ENCODE measurements around the gene LDLRAP1.
"Not testable (repeated sequence)": the region's sequence is repeated elsewhere in the genome, so short reads cannot be mapped to it uniquely, and the experiment has no call there.

The LDLRAP1 gene

DNA sequence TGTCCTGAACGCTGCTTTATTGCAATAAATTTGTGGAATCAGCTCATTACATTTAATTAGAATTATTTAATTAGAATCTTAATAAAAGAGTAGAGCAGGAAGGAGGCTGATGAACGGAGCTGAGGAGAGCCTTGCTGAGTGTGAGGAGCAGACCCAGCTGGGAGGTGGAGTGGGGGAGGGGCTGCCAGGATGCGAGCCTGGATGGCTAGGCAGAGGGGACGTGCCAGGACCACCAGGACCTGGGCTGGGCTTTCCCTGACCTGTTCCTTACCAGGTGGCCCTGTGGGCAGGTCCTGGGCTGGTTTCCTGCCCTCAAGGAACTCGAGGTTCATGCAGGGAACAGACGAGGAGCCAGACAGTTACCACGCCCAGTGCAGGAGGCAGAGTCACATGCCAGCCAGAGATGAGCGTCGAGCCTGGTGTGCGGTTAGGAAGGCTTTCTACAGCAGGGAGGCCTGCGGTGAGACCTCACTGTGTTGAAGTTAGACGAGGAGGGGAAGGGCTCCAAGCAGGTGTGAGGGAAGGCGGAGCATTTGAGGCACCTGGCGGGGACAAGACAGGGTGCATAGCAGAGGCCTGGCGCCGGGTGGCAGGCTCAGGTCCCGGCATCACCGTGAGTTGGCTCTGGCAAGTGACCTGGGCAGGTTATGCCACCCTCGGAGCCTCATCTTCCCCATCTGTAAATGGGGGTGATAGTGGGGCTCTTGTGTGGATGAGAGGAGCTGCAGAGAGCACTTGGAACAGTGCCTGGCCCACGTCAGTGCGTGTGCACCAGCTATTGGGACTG is 33.9 kb downstream of the LDLRAP1 start:
- DNase-seq (ENCODE audit: low spot score), result no peak

DNA sequence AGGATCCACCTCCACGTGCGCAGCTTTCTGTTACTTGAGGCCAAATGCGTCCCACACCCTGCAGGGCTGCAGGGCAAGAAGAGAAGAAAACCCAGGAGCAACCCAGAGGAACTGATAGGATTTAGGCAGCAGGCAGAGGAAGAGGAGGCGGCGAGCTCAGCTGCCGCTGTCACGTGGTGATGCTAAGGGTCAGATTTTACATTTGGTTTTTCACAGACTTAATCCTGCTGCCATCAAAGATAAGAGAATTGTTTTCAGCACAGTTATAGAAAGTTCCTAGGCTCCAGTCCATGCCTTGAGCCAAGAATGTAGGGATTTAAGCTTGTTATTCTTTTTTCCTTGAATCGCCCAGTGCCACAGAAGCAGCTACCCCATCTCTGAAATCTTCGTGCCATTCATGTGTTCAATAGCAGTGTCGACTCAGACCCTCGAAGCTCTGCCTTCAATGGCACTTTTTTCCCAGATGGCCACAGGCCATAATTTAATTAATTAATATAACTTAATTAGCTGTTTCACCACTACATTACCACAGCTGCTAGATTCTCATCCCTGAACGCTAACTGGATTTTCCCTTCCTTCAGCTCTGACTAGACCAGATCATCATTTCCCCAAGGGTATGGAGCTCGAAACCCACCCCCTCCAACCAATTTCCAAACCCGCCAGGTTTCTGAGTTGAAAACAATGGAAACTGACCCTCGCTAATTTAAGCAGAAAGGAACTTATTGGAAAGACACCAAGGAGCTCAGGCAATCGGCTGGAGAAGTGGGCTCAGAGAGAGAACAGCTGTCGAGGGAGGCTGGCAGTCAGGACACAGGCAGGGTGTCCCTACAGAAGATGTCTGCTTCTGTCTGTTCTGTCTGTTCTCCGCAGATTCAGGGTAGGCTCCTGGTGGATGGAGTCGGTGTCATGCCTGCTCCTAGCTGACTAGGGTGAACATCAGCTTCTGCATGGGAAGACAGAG is 36.2 kb downstream of the LDLRAP1 start:
- DNase-seq (ENCODE audit: low spot score), result no peak

DNA sequence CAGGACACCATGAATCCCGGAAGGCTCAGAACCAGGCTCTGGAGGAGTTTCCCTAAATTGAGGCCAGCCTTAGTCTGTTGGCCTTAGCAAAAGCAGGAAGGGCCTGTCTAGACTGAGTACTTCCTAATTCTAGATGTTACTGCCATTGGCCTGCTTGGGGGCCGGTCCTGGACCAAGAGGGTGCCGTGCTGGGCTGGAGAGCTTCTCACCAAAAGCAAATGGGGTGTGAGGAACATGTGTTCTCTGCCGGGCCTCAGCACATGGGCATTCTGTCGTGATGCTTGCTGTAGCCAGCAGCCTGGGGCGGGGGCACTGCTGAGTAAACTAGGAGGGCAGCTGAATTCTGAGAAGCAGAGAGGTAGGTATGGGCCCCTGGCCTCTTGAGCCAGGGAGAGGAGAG is 37.5 kb downstream of the LDLRAP1 start:
- DNase-seq (ENCODE audit: low spot score), result no peak

DNA sequence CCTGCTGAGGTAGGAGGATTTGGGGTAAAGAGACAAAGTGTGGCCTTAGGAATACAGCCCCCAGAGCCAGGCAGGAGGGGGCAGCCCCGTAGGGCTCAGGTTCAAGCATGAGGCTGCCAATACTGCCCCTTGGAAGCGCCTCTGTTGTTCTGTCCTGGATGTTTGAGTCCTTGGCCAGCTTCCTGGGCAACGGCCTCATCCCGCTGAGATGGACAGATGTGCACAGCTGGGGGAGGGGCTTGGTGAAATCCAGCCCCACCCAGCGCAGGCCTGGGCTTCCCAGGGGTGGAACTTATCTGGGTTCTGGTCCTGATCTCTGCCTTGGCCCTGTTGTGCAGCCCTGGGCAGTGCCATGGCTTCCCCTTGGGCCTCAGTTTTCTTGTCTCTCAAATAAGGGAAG is 38.4 kb downstream of the LDLRAP1 start:
- no peak for DNase-seq (ENCODE audit: low spot score)

DNA sequence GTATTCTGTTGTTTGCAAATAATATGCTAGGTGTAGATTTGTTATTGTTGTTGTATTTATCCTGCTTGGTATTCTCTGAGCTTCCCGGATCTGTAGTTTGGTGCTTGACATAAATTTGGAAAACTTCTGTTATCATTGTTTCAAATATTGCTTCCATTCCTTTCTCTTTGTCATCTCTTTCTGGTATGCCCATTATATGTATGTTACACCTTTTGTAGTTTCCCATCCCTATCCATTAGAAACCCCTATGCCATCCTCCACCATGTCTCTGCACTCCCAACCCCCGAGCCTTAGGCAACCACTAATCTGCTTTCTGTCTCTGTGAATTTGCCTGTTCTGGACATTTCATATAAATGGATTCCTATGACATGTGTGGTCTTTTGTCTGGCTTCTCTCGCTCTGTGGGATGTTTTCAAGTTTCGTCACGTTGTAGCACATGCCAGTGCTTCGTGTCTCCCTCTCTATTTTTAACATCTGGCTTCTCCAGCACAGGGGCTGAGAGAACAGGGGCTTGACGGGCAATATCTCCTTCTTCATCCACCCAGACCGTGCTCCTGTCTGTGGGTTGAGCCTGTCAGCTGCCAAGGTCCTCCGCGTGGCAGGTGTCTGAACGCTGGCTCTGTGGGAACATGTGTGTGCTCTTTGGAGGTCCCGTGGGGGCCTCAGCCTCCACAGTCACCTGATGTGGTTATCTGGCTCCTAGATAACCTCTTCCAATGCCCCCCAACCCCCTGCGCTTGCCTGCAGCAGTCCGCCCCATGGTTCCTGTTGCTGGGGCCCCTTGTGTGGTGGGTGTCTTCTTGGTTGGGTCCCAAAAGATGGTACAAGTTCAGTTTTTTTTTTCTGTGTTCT is 40.3 kb downstream of the LDLRAP1 start:
- no peak for DNase-seq (ENCODE audit: low spot score)

DNA sequence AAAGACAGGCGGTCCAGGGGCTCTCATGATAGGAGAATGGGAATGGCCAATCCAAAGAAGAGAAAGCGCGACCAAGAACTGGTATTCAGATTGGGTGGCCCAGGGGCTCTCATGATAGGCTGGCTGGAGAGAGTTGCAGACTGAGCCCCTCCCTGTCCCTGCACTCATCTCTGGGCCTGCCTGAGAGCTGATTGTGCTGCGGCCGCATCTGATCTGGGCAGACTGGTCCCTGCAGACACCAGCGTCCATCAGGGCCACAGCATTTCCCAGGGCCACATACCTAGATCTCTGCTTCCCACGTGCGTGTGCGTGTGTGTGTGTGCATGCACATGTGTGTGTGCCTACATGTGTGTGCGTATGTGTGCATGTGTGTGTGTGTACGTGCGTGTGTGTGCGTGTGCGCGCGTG is 42.8 kb downstream of the LDLRAP1 start:
- DNase-seq (ENCODE audit: low spot score), result no peak

DNA sequence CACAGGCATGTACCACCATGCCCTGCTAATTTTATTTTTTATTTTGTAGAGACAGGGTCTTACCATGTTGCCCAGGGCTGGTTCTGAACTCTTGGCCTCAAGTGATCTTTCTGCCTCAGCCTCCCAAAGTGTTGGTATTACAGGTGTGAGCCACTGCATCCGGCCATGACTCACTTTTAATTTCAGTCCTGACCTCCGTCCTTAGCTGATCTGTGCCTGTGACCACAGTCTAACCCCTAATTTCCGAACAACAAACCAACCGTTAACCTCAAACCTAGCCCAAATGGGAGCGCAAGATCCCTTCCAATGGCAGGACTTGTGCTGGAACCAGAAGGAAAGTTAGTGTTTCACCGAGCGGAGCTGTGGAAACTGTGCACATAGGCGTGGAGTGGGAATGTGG is 43.9 kb downstream of the LDLRAP1 start:
- no peak for DNase-seq (ENCODE audit: low spot score)

DNA sequence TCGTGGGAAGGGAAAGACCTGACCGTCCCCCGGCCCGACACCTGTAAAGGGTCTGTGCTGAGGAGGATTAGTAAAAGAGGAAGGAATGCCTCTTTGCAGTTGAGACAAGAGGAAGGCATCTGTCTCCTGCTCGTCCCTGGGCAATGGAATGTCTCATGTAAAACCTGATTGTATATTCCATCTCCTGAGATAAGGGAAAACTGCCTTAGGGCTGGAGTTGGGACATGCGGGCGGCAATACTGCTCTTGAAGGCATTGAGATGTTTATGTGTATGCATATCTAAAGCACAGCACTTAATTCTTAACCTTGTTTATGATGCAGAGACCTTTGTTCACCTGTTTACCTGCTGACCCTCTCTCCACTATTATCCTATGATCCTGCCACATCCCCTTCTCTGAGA is 44.8 kb downstream of the LDLRAP1 start:
- not testable (repeated sequence) for DNase-seq (ENCODE audit: low spot score)

DNA sequence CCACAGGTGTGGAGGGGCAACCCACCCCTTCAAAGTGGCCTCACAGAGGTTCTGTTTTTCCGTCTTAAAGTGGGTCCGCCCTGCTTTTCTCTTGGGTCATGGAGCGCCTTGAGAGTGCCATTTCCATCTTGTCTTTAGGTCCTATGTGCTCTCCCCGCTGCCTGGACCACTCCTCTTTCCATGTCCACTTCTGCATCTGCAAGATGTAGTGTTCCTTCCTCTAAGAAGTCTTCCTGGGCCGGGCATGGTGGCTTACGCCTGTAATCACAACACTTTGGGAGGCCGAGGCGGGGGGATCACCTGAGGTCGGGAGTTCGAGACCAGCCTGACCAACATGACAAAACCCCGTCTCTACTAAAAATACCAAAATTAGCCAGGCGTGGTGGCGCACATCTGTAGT is 45.4 kb downstream of the LDLRAP1 start:
- DNase-seq (ENCODE audit: low spot score), result not testable (repeated sequence)

DNA sequence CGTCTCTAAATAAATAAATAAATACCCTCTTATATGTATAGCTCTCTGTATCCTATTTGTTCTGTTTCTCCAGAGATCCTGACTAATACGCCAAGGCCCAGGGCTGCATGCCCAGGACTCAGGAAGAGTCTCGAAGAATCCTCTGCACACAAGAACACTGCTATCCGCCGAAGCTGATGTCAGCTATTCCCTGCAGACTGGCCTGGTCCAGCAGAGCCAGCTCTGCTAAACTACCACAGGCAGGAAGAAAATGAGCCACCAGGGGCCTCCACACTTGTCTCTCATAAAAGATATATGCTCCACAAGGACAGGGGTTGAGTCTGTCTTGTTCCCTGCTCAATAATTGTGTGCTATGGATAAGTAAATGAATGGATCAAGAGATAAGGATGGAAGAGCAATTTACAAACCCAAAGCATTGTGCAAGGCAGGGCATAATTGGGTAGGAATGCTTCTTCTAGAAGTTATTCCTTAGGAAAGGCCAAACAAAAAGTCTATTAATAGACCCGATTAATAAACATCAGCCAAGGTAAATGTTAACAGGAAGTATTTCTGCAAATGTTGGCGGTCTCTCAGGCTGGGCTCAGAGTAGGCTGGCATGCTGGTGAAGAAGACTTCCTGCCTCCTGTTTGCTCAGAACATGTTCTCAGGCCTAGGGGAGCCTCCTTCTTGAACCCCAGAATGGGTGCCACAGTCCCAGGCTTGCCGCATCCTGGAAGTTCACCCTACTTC is 46.9 kb downstream of the LDLRAP1 start:
- DNase-seq (ENCODE audit: low spot score), result no peak

DNA sequence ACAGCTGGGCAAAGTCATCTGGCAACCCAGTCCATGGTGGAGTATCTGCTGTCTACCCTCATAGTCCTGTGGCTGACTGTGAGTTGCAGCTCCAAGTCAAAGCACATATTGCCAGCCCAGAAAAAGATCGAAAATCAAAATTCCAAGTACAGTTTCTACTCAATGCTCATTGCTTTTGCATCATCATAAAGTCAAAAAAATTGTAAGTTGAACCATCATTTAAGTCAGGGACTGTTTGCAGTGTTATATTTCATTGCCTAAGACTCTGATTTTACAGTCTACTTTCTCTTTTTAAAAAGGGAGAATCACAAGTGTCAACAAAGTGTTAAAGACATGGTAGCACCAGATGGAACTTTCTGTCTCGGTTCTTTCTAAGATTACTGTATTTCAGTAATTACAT is 50.5 kb downstream of the LDLRAP1 start:
- no peak for DNase-seq (ENCODE audit: low spot score)

DNA sequence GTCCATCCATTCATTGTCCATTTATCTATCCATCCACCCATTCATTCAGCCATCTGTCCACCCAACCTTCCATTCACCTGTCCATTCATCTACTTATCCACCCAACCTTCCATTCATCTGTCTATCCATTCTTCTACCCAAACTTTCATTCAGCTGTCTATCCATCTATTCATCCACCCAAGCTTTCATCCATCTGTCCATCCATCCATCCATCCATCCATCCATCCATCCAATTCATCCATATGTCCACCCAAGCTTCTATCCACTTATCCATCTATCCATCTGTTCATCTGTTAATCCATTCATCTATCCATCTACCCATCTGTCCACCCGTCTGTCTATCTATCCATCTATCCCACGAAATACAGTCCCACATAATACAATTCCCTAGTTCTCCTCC is 51.6 kb downstream of the LDLRAP1 start:
- no peak for DNase-seq (ENCODE audit: low spot score)

DNA sequence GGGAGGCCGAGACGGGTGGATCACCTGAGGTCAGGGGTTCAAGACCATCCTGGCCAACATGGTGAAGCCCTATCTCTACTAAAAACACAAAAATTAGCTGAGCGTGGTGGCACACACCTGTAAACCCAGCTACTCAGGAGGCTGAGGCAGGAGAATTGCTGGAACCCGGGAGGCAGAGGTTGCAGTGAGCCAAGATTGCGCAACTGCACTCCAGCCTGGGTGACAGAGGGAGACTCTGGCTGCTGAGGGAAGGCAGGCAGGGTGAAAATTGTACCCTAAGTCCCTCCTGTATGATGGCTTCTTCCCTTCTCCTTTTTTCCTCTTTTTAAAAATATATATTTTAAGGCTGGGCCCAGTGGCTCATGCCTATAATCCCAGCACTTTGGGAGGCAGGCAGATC is 53.2 kb downstream of the LDLRAP1 start:
- not testable (repeated sequence) for DNase-seq (ENCODE audit: low spot score)

DNA sequence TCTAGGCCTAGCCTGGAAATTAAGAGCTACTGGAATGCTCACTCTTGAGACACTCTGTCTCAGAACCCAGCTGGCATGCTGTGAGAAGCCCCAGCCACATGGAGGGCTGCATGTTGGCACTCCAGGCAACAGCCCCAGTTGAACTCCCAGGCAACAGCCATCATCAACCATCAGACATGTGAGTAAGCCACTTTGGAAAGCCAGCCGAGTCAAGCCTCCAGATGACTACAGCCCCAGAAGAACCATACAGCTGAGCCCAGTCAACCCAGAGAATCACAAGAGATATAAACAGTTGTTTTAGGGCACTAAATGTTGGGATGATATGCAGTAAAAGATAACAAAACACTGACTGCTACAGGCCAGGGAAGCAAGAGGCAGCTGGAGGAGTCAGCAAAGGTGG is 55.5 kb downstream of the LDLRAP1 start:
- DNase-seq (ENCODE audit: low spot score), result no peak

DNA sequence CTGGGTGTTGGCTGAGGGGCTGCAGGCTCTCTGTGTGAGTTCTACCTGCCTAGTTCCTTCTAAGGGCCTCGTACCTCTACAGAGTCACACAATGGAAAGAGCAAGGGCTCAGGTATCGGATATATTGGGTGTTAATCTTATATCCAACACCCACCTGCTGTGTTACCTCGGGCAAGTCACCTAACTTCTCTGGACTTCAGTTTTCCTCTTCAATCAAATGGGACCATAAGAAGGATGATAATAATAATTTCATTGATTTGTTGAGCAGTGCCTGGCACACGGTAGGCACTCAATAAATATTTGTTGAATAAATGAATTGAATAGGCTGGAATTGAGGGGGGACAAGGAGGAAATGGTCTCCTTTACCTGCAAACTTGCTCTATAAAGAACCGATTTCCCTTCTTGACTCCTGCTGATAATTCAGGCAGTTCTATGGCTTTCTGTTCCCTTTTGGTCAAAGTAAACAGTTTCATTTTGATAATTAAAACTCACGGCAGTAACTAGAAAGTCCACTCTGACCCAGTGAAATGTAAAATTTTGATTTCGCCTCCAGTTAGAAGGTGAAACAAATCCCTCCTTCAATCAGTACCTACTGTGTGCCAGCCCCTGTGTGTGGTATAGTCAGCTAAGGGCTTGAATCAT is 56.7 kb downstream of the LDLRAP1 start:
- DNase-seq (ENCODE audit: low spot score), result no peak

DNA sequence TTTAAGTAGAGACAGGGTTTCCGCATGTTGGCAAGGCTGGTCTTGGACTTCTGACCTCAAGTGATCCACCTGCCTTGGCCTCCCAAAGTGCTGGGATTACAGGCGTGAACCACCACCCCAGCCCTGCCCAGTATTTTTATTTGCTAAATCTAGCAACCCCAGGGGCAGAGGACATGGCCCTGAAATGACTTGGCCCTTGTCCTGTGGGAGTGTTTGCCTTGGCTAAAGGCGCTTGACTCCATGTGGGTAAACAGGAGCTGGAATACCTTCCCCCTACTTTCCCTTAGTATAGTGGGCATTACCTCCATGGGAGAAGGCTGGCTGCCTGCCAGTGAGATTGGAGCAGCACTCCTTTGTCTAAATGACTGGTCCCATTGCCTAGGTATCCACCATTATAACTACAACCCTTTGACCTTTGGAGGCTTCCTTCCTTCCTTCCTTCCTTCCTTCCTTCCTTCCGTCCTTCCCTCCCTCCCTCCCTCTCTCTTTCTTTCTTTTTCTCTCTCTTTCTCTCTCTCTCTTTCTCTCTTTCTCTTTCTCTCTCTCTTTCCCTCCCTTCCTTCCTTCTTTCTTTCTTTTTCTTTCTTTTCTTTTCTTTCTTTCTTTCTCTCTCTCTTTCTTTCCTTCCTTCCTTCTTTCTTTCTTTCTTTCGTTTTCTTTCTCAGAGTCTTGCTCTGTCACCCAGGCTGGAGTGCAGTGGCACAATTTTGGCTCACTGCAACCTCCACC is 57.7 kb downstream of the LDLRAP1 start:
- not testable (repeated sequence) for DNase-seq (ENCODE audit: low spot score)

DNA sequence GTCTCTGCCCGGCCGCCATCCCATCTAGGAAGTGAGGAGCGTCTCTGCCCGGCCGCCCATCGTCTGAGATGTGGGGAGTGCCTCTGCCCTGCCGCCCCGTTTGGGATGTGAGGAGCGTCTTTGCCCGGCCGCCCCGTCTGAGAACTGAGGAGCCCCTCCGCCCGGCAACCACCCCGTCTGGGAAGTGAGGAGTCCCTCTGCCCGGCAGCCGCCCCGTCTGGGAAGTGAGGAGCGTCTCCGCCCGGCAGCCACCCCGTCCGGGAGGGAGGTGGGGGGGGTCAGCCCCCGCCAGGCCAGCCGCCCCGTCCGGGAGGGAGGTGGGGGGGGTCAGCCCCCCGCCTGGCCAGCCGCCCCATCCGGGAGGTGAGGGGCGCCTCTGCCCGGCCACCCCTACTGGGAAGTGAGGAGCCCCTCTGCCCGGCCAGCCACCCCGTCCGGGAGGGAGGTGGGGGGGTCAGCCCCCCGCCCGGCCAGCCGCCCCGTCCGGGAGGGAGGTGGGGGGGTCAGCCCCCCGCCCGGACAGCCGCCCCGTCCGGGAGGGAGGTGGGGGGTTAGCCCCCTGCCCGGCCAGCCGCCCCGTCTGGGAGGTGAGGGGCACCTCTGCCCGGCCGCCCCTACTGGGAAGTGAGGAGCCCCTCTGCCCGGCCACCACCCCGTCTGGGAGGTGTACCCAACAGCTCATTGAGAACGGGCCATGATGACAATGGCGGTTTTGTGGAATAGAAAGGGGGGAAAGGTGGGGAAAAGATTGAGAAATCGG is 60.6 kb downstream of the LDLRAP1 start:
- not testable (repeated sequence) for DNase-seq (ENCODE audit: low spot score)

DNA sequence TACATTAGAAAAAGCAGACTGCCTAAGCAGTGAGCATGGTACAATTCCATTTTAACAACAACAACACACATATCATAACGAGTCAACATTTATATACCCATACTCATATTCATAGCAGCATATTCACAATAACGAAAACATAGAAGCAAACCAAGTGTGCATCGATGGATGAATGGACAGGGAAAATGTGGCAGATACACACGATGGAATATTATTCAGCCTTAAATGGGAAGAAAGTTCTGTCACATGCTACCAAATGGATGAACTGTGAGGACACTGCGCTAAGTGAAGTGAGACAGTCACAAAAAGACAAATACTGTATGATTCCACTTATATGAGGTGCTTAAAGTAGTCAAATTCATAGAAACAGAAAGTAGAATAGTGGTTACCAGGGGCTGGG is 63.7 kb downstream of the LDLRAP1 start:
- no peak for DNase-seq (ENCODE audit: low spot score)

DNA sequence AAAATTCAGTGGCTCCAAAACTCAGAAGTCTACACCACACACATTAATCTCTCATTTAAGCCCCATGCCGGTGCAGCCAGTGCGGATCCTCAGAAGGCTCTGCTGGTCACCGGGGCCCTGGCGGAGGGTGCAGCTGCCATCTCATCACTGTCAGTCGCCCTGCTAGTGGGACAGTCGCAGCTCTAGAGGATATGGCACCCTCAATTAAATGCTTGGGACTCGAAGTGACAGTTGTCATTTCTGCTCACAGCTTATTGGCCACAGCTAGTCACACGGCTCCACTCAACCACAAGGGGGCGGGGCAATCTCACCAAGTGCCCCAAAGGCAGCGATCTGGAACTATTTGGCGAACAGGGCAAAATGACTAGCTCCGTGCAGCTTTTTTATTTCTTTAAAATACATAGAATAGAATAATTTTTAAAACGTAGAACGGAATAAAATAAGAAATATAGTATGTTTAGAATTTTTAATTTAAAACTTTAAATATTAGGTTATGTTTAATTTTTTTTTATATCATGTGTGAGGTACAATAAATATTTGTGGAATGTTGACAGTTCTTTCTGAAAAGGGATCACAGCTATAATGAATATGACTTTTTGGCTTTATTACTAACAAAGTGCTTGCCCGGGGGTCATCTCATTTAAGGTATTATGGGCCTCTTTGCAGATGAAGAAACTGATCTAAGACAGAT is 65.2 kb downstream of the LDLRAP1 start:
- peak; percentile 78 for DNase-seq (ENCODE audit: low spot score)
